GM19455 (cell line): Measurements from ENCODE around the gene TXNDC9.
"Not testable (repeated sequence)": the region's sequence is repeated elsewhere in the genome, so short reads cannot be mapped to it uniquely, and the experiment has no call there.

ENCODE experiments used
- ATAC-seq: cut with Tn5 transposase; IDR thresholded peaks from one replicate; pipeline ENCODE4 v1.9.1; 2021; ENCODE audit not compliant: unreplicated experiment

The TXNDC9 gene, protein sequence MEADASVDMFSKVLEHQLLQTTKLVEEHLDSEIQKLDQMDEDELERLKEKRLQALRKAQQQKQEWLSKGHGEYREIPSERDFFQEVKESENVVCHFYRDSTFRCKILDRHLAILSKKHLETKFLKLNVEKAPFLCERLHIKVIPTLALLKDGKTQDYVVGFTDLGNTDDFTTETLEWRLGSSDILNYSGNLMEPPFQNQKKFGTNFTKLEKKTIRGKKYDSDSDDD

DNA sequence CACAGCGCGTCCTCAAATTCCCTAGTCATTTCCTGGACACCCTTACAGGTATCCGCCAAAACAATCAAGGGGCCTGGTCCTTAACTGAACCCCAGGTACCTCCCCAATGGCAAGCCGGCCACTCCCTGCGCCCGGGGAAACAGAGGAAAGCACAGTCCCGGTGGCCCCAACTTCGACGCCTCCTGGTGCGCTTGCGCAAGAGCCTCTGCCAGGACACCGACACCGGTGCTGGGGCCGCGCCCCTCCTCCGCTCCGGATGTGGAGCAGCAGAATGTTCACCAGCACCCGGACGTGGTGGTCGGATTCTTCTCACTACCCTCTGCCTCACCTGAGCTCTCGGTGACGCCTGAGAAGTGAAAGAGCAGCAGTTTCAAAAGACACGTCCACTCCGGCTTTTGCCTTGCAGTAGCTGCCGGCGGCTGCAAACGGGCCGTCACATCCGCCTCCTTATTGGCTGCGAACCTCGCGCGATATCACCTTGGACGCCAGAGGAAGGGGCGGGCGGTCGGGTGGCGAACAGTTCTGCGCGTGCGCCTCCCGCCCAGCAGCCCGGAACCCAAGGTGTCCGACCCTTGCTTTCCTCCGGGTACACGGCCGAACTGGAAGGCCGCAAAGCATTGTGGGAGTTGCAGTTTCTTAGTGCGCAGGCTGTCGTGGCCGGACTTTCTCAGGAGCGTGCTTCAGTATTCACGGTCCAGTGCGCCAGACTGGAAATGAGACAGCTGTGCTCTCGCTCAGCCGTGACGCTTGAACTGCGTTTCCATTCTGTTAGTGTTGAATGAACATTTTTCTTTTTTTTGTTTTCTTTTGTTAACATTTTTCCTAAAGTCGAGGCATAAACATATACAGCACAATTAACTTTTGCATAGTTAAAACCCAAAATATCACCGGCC is at the start of gene TXNDC9:
Gene TXNDC9, minus strand, starts transcription at position 423 of the 893 bp plus-strand sequence. CDS start 3,123 bp downstream, outside the sequence.
- peak; percentile 75 for ATAC-seq

DNA sequence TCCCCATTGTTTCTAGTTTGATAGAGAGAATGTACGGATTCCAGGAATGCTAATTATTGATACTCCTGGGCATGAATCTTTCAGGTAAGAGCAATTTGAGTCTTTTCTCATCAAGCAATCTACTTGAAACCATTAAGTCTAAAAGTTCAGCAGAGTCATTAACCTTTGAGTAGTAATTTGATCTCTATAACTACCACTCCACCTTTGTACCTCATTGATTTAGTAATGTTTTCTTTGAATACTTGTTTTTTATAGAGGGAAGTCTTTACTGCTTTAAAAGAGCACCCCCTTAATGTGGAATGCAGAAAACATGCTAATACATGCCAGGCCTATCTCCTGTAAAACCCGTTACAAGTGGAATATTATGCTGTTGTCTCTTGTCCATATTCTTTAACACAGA is 46.0 kb upstream of the TXNDC9 start:
- no peak for ATAC-seq

DNA sequence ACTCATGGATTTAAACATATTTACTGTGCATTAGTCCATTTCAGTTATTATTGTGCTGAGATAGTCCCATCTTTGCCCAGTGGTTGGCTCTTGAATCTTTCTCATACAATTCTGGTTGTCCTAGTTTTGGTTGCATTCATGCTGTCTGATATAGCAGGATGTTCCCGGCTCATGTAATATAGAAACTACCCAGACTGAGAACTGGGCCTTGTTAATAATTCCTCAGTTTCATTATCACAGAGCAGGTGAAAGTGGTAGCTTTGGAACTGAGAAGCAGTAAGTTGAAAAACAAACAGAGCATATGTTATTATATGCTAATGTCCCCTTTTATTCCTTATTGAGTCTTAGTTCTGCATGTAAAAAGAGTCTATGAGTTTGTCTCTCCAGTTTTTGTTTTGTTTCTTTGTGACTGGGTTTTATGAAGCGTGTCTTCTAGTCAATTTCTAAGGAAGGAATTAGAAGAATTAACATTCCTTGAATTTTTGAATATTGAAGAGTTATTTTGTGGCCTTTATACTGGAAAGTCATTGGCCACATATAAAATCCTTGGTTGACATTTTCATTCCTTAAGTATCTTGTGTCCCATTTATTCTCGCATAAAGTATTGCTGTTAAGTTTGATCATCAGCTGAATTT is 44.4 kb upstream of the TXNDC9 start:
- ATAC-seq, result no peak

DNA sequence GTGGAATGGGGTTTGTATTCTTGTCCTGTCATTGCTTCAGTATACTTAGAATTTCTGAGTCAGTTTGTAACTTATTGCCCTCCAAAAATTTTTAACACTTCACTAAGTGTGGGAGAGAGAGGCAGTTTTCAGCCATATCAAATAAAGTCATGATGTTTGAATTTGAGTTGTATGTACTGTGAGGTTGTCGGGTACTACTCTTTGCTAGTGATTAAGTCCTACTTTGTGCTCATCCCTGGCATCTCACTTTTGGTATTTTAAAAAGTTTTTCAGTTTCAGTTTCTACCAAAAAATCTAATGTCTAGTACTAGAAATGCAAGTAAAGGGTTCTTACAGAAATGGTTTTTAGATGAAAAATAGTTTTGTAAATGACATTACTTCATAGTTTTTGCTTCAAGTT is 41.7 kb upstream of the TXNDC9 start:
- ATAC-seq, result no peak

DNA sequence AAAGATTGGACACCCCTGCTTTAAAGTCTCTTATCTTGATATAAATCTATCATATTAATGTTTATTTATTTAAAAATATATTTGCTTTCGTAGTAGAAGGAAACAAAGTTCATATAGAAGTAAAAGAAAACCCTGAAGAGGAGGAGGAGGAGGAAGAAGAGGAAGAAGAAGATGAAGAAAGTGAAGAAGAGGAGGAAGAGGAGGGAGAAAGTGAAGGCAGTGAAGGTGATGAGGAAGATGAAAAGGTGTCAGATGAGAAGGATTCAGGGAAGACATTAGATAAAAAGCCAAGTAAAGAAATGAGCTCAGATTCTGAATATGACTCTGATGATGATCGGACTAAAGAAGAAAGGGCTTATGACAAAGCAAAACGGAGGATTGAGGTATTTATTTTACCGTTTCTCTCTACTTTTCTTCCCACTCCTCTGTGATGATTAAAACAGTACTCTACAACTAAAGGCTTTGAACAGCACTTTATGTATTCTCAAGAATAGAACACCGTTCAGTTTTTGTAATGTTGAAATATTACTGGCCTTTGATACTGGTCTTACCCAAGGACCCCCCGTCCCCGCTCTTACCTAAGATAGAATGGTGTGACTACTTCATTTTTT is 40.2 kb upstream of the TXNDC9 start:
- ATAC-seq, result no peak

DNA sequence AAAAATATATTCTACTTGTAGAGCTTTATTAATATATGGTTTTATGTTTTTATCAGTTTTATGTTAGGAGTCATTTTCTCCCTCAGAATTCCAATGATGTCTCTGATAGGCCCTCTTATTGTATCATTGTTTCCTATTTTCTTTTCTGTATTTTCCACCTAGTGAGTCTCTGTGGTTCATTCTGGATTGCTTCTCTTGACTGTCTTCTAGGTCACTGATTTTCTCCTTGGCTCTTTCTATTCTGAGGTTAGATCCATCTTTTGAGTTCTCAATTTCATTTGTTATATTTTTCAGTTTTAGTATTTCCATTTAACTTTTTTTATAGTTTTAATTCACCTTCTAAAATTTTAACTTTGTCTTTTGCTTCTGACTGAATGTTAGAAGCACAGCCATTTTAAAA is 38.6 kb upstream of the TXNDC9 start:
- no peak for ATAC-seq

DNA sequence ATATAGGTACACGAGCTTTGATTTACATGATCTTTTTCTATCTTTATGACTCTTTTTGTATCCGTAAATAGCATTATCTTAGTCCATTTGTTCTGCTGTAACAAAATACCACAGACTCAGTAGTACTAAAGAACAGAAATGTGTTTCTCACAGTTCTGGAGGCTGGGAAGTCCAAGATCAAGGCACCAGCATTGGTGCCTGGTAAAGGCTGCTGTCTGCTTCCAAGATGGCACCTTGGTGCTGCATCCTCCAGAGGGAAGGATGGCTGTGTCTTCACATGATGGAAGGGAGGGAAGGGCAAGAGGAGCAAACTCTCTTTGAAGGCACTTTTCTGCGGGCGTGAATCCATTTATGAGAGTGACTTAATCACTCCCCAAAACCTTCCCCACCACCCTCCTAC is 37.0 kb upstream of the TXNDC9 start:
- ATAC-seq, result no peak

DNA sequence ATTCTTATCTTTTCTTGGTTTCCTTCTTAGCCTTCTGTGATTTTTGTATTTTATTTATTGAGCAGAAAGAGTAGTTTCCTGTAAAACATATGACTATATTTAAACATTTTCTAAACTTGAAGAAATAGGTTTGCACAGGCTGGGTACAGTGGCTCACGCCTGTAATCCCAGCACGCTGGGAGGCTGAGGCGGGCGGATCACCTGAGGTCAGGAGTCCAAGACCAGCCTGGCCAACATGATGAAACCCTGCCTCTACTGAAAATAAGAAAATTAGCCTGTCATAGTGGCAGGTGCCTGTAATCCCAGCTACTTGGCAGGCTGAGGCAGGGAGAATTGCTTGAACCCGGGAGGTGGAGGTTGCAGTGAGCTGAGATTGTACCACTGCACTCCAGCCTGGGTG is 32.7 kb upstream of the TXNDC9 start:
- ATAC-seq, result not testable (repeated sequence)

DNA sequence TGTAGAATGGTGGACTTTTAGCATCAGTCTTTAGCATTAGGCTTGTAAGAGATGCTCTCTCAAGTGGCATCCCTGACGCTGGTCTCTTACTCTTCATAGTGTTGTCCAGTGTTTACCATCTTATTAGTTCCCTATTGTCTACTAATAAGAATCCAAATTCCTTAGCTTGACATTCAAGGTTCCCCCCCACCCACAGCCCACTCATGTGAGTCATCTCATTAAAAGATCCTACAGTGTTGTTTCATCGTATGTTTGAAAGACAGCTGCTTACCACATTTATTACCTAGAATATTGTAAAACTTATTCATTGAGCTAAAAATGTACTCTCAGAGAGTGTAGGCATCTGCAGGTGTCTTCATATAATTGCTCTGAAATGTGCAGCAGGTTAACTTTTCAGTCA is 29.5 kb upstream of the TXNDC9 start:
- no peak for ATAC-seq

DNA sequence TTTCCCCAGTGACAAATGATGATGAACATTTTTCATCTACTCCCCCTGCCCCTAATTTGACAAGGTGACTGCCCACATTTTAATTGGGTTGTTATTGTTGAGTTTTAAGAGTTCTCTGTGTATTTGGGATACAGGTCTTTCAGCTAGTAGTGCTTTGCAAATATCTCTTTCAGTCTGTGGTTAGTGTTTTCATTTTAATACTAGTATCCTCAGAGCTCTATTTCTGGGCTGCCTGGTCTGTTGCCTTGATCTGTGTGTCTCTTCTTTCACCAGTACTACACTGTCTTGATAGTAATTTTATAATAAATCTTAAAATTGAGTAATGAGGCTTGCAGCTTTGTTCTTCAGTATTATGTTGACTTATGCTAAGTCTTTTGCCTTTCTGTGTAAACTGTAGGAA is 20.7 kb upstream of the TXNDC9 start:
- peak; percentile 73 for ATAC-seq

DNA sequence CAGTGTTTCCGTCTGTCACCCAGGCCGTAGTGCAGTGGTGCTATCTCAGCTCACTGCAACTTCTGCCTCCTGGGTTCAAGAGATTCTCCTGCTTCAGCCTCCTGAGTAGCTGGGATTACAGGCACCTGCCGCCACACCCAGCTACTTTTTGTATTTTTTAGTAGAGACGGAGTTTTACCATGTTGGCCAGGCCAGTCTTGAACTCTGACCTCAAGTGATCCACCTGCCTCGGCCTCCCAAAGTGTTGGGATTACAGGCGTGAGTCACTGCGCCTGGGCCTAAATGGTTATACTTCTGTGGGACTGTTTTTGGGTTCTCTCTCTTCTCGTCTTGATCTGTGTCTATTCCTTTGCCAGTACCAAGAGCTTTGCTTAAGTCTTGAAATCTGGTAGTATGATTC is 18.7 kb upstream of the TXNDC9 start:
- not testable (repeated sequence) for ATAC-seq

DNA sequence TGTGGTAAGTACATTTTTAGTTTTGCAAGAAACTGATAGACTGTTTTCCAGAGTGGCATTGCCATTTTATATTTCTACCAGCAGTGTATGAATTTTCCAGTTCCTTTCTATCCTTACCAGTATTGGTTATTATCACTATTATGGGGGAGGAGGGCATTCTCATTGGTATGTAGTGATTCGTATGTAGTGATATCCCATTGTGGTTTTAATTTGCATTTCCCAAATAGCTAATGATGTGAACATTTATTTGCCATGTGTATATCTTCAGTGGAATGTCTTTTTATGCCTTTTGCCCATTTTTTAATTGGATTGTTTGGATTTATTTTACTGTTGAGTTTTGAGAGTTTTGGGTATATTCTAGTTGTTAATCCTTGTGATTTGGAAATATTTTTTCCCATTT is 17.9 kb upstream of the TXNDC9 start:
- no peak for ATAC-seq

DNA sequence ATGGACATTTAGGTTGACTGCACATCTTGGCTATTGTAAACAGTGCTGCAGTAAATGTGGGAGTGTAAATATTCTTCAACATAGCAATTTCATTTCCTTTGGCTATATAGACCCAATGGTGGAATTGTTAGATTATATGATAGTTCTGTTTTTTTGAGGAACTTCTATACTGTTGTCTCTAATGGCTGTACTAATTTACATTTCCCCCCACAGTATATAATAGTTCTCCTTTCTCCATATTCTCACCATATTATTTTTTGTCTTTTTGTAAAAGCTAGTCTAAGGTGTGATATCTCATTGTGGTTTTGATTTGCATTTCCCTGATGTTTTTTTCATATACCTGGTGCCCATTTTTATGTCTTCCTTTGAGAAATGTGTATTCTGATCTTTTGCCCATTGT is 14.1 kb upstream of the TXNDC9 start:
- no peak for ATAC-seq

DNA sequence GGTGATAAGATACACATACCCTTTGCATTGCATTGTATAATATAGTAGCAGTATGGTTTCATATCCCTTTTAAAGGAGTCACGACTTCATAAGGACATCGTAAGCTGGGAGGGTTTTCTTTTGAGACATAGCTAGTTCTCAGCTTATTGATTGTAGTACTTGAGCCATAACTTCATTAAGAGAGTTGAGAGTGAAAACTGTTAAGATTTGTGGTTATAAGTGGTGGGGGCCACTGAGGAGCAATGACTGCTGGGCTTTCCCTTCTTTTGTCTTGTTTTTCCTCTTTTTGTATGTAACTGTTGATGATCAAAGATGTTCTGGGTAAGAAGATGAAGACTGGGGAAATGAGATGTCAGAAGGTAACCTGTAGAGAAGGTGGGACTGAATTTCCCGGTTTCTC is 12.0 kb upstream of the TXNDC9 start:
- no peak for ATAC-seq

DNA sequence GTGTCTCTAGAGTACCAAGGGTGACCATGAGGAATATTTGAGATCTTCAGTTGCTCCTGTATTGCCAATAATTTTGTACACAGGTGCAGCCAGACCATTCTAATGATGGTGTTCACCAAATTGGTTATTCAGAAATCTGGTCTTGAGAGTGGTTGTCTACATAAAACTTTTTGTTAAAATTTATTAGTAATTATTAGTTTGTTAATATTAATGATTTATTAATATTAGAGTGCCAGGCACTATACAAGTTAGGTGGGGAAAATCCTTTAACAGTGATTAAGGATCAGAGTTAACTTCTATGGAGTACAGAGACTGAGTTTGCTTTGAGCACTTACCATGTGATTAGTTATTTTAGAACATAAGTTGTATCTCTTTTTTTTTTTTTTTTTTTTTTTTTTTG is 10.1 kb upstream of the TXNDC9 start:
- ATAC-seq, result no peak

DNA sequence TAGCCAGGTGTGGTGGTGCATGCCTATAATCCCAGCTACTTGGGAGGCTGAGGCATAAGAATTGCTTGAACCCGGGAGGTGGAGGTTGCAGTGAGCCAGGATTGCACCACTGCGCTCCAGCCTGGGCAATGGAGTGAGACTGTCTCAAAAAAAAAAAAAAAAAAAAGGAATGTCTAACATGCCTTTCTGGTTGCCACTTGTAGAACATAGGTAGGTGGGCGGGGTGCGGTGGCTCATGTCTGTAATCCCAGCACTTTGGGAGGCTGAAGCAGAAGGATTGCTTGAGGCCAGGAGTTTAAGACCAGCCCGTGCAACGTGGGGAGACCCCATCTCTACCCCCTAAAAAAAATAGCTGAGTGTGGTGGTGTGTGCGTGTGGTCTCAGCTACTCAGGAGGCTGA is 9.3 kb upstream of the TXNDC9 start:
- not testable (repeated sequence) for ATAC-seq

DNA sequence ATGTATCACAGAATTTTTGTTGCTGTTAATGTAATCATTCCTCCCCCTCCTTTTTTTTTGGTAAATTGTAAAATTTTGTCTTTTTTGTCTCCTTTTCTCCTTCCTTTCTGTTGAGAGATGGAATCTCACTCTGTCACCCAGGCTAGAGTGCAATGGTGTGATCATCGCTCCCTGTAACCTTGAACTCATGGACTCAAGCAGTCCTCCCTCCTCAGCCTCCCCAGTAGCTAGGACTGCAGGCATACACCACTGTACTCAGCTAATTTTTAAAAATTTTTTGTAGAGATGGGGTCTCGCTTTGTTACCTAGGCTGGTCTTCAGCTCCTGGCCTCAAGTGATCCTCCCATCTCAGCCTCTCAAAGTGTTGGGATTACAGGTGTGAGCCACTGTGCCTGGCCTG is 6.4 kb upstream of the TXNDC9 start:
- ATAC-seq, result no peak

DNA sequence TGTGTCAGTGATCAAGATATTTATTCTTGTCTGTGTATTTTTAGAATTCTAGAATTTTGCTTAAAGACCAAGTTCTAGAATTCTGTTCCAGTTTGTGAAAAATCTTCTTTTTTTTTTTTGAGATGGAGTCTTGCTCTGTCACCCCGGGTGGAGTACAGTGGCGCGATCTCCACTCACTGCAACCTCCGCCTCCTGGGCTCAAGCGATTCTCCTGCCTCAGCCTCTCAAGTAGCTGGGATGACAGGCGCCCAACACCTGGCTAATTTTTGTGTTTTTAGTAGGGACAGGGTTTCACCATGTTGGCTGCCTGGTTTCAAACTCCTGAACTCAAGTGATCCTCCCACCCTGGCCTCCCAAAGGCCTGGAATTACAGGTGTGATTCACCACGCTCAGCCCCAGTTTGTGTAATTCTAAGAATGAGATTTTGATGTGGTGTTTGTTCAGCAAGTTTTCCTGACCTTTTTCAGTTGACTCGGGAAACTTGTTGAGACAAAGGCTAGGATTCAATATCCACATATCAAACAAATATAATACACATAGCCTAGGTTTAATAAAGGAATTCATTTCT is 4.6 kb upstream of the TXNDC9 start:
- no peak for ATAC-seq

DNA sequence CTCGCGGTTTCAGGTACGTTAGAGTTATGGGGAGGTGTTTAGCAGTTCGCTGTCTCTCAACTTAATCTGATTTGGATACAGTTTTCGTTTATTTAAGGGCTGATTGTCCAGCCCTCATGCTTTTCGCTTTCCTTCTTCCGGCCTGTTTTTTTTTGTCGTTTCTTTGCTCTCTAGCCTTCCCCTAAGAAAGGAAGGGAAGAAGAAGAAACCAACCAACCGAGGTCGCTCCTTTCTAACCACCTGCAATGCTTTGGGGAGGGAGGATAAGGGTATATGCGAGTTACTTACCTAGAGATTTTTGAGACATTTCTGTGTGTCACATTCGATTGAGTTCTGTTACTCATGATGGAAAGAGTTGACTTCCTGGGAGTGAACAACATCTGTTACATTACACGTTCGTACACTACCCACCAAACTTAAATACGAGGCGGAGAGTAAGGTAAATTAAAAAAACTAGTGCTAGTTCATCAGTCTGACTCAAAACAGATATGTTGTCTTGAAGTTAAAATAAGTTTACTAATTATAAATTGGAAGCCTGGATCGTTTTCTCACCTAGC is 2.0 kb upstream of the TXNDC9 start:
- ATAC-seq, result no peak

DNA sequence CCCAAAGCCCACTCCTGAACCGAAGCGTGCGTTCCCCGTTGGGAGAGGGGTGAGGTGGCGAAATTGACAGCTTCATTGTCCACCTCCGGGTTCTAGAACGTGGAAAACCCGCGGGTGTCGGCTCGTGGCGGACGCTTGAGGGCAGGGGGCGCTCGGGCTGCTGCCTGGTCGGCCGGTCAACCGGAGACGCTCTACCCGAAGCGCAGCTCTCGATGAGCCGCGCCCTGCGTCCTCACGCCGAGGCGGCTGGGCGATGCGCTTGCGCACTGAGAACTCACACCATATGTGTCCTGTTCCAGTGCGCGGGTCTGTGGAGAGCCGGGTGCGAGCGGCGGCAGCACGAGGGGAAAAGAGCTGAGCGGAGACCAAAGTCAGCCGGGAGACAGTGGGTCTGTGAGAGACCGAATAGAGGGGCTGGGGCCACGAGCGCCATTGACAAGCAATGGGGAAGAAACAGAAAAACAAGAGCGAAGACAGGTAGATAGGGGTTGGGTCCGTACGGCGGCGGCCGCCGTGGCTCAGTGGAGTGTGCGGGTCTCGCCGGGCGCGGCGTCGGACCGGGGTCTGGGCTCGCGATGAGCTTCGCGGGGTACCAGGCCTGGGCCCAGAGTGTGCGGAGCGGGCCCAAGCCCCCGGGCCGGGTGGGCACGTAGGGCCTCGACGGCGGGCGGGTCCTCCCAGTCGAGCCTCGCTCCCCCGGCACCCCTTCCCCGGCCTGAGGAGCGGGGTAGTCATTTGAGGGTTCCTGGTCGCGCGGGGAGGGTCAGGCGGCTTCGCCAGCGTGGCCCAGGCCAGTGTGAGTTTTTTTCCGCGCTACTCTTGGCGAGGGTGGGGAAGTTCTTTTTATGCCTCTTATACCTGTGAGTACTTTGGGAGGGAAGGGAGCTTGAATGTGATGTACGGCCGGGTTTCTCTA is 1.2 kb upstream of the TXNDC9 start, which contains the start of gene EIF5B:
Gene EIF5B, plus strand, starts transcription at position 277 of the 916 bp plus-strand sequence. Its CDS starts 166 bp downstream, at position 443.
- peak; percentile 57 for ATAC-seq
